MCF 10A (cell line): ENCODE measurements around the gene TPP2. TPM values are rescaled to one million over a fixed set of nuclear protein-coding genes. Genes with fewer than 3 reads are reported as not detected.

Experiments used
- BruUV-seq: library from RNA; stranded (reverse); fragments of 400-500 nt; replicated peaks from 2 replicates; lab custom pipeline; 2021; lab: Mats Ljungman, UMichigan
- CTCF ChIA-PET: fragments of 300-600 bp; sonication (Branson Sonifier 250); formaldehyde crosslinking; extraction: SDS; loops from one replicate; lab custom pipeline; 2021; ENCODE audit warnings: antibody characterized with exemption, inconsistent platforms; lab: Yijun Ruan, JAX
- POLR2A ChIA-PET: fragments of 300-600, 350-650 bp; sonication (Branson Sonifier 250); formaldehyde crosslinking; extraction: SDS; loops from one replicate; lab custom pipeline; 2020; ENCODE audit warnings: antibody characterized with exemption, inconsistent platforms; lab: Yijun Ruan, JAX
- DNase-seq: peaks from one replicate; pipeline ENCODE4 v3.0.0-alpha.2; 2018; ENCODE audit not compliant: unreplicated experiment
- H3K27ac Mint-ChIP-seq: one replicate; pipeline ENCODE4 v1.8.0; 2022; ENCODE audit warnings: mild to moderate bottlenecking, low read depth, mixed read lengths; ENCODE audit not compliant: unreplicated experiment
- H3K27me3 Mint-ChIP-seq: one replicate; pipeline ENCODE4 v1.8.0; 2022; ENCODE audit warnings: mixed read lengths; ENCODE audit not compliant: insufficient read depth, unreplicated experiment
- H3K36me3 Mint-ChIP-seq: one replicate; pipeline ENCODE4 v1.8.0; 2022; ENCODE audit warnings: mild to moderate bottlenecking, moderate library complexity, mixed read lengths; ENCODE audit not compliant: insufficient read depth, unreplicated experiment
- H3K4me1 Mint-ChIP-seq: one replicate; pipeline ENCODE4 v1.8.0; 2022; ENCODE audit warnings: mixed read lengths; ENCODE audit not compliant: insufficient read depth, unreplicated experiment
- H3K4me3 Mint-ChIP-seq: one replicate; pipeline ENCODE4 v1.8.0; 2022; ENCODE audit warnings: mild to moderate bottlenecking, moderate library complexity, mixed read lengths; ENCODE audit not compliant: unreplicated experiment
- H3K9me3 Mint-ChIP-seq: one replicate; pipeline ENCODE4 v1.8.0; 2022; ENCODE audit warnings: mixed read lengths; ENCODE audit not compliant: unreplicated experiment
- intact Hi-C: fragments of 100-400 bp; cut with micrococcal nuclease; formaldehyde crosslinking; loops from 2 replicates; pipeline ENCODE4 v1.14.1; 2022
- total RNA-seq: library from RNA; stranded (reverse); gene quantifications from 2 replicates; pipeline ENCODE4 v1.2.3, GENCODE V29; 2022
- TF ChIP-seq, protein P1 (sequence below): fragments of 200-600 bp; IDR thresholded peaks from one replicate; pipeline ENCODE4 v1.8.0; 2022; ENCODE audit warnings: antibody characterized with exemption, mild to moderate bottlenecking; ENCODE audit not compliant: unreplicated experiment

The TPP2 gene
- total RNA-seq, 1 experiment from 2014 or later, result 44.2 TPM

DNA sequence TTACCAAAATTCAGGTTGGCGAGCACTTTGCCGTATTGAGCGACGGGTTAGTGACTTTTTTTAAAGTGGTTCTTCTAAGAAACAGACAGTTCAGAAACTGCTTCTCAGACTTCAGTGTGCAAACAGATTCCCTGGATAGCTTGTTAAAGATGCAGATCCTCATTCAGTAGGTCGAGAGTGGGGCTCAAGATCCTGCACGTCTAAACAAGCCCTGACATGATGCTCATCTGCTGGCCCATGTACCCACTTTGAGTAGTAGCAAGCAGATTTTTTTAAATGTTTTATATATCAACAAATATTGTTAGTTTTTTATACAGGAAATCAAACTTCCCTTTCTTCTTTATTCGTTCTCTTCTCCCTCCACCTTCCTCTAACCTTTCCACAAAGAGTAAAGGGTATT is 90.7 kb downstream of the TPP2 start:
- no peaks in the 10 kb centered on the region for H3K4me1 Mint-ChIP-seq

DNA sequence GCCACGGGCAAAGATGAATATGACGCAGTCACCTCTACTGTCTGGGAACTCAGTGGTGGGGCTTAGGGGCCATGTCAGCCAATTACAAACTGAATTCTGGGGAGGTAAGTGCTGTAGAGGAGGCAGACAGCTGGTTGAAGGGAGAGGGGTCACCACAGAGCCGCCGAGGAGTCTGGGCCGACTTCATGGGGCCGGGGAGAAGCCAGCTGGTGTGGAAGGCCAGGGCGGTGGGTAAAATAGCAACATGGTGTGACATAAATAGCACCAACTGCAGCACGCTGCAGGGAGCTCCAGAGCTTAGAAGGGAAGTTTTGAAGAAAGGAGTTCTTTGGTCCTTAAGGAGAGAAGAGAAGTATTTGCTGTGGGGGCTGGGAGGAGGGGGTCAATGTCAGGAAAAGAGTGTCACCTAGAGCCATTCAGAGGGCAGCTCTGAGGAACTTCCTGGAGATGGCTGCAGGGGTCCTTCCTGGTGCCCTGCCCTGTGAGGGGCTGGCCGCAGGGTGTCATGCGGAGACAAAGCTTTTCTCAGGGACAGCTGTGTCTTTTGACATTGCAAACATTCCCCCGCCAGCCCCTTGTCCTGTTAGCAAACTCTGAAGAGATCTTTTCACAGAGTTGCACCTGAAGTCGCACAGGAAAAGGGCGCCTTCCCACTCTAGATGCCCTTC is 91.7 kb downstream of the TPP2 start:
- TF ChIP-seq, protein P1, sequence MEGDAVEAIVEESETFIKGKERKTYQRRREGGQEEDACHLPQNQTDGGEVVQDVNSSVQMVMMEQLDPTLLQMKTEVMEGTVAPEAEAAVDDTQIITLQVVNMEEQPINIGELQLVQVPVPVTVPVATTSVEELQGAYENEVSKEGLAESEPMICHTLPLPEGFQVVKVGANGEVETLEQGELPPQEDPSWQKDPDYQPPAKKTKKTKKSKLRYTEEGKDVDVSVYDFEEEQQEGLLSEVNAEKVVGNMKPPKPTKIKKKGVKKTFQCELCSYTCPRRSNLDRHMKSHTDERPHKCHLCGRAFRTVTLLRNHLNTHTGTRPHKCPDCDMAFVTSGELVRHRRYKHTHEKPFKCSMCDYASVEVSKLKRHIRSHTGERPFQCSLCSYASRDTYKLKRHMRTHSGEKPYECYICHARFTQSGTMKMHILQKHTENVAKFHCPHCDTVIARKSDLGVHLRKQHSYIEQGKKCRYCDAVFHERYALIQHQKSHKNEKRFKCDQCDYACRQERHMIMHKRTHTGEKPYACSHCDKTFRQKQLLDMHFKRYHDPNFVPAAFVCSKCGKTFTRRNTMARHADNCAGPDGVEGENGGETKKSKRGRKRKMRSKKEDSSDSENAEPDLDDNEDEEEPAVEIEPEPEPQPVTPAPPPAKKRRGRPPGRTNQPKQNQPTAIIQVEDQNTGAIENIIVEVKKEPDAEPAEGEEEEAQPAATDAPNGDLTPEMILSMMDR, result no peak
- H3K27ac Mint-ChIP-seq, result peak overlapping the region; percentile 5
- no peak for DNase-seq

More for the DNA sequence above, 90.7 kb downstream of the TPP2 start:
- ChIA-PET CTCF (interaction anchor here (0.7 to 1.0 kb wide), 2 partner anchors 70 to 91 kb away, joined by 3 to 6 read pairs; no protein-coding TSS in a partner anchor), POLR2A (interaction anchor here (0.8 kb wide), 1 partner anchor 20 kb away, joined by 3 read pairs; no protein-coding TSS in a partner anchor)
- no peaks in the 10 kb centered on the region for H3K27me3 Mint-ChIP-seq
- H3K9me3 Mint-ChIP-seq, result no peaks in the 10 kb centered on the region
- BruUV-seq, result no TSS peak
- H3K27ac Mint-ChIP-seq, result no peak overlapping the region
- no peak overlapping the region for H3K4me3 Mint-ChIP-seq
- TF ChIP-seq, protein P1, result no peak
- no peaks in the 10 kb centered on the region for H3K36me3 Mint-ChIP-seq
- peak; percentile 41 for DNase-seq
- intact Hi-C loops, result no loop called here

DNA sequence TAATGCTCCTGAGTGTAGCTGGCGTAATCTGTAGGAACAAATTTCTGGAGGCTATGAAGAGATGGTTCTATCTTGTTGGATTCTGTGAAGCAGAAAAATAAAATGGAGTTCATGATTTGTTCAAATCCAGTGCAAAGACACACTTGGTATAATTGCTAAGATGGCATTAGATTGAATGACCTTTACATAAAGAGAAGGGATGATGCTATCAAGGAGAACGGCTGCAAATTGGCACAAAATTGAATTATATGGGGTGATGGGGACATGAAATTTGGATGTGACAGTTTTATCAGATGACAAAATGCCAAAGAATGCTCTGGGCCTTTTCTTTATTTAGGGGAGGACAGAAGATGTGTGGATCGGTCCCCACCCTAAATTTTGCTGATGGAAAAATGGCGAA is 94.1 kb downstream of the TPP2 start:
- Mint-ChIP-seq H3K4me1 (no peaks in the 10 kb centered on the region), H3K27me3 (peaks cover 17% of the 10 kb centered on the region), H3K9me3 (no peaks in the 10 kb centered on the region), H3K4me3 (no peak overlapping the region), H3K27ac (no peak overlapping the region), H3K36me3 (no peaks in the 10 kb centered on the region)
- no TSS peak for BruUV-seq
- intact Hi-C loops, result no loop called here
- CTCF ChIA-PET, result interaction anchor here (0.6 kb wide), 1 partner anchor 1437 kb away, joined by 4 read pairs; no protein-coding TSS in a partner anchor
- no peak for DNase-seq
- POLR2A ChIA-PET, result interaction anchor here (1.4 kb wide), 1 partner anchor 16 kb away, joined by 4 read pairs; no protein-coding TSS in a partner anchor
- TF ChIP-seq, protein P1, result no peak

More for the DNA sequence above, 91.7 kb downstream of the TPP2 start:
- ChIA-PET CTCF (interaction anchor here (0.6 to 1.6 kb wide), 5 partner anchors 14 to 852 kb away, joined by 3 to 6 read pairs (median 5); no protein-coding TSS in a partner anchor), POLR2A (interaction anchor here (0.6 to 0.7 kb wide), 2 partner anchors 139 to 1050 kb away, joined by 3 read pairs; no protein-coding TSS in a partner anchor)
- Mint-ChIP-seq H3K4me1 (no peaks in the 10 kb centered on the region), H3K36me3 (no peaks in the 10 kb centered on the region), H3K27me3 (no peaks in the 10 kb centered on the region), H3K9me3 (no peaks in the 10 kb centered on the region), H3K4me3 (no peak overlapping the region)
- intact Hi-C loops, result no loop called here
- no TSS peak for BruUV-seq

DNA sequence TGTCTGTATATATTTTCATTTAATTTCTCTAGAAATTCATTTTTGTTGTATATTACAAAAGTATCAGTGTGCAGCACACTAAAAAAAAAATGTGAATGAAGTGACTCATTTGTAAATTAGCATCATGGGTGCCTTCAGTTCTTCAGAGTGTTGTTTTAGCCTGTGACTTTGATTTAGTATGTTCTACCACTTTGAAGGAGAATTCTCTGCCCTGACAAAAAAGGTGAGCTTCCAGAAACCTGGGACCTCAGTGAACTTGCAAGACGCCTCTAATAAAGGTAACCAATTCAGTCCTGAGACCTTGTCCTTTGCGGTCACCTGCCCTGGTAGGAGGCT is 95.7 kb downstream of the TPP2 start:
- intact Hi-C loops, result no loop called here
- no TSS peak for BruUV-seq
- Mint-ChIP-seq H3K9me3 (no peaks in the 10 kb centered on the region), H3K4me3 (no peak overlapping the region), H3K4me1 (no peaks in the 10 kb centered on the region), H3K27me3 (peaks cover 19% of the 10 kb centered on the region), H3K27ac (no peak overlapping the region), H3K36me3 (no peaks in the 10 kb centered on the region)
- CTCF ChIA-PET, result interaction anchor here (1.5 kb wide), 1 partner anchor 33 kb away, joined by 7 read pairs; no protein-coding TSS in a partner anchor
- TF ChIP-seq, protein P1, result no peak
- POLR2A ChIA-PET, result interaction anchor here (1.0 kb wide), 1 partner anchor 10 kb away, joined by 4 read pairs; no protein-coding TSS in a partner anchor
- no peak for DNase-seq
